Endothelial cell of umbilical vein (primary cell): ENCODE results near the gene BCR.

Experiments used
- CTCF ChIP-seq, 2 donors: IDR thresholded peaks; 1 replicate in 1 of 2; 2 replicates in 1 of 2; pipeline ENCODE4 v1.5.1; 2011; ENCODE audit warnings: low read length in 2 of 2, mild to moderate bottlenecking in 2 of 2, moderate library complexity in 2 of 2, control low read depth in 1 of 2, inconsistent platforms in 1 of 2, low read depth in 1 of 2; ENCODE audit not compliant: insufficient read depth in 1 of 2; ENCODE audit errors: extremely low read depth in 1 of 2
- EZH2 ChIP-seq: IDR thresholded peaks from 2 replicates; pipeline ENCODE4 v1.6.1; 2012; ENCODE audit warnings: borderline replicate concordance, low read depth, mild to moderate bottlenecking, moderate library complexity, low read length, inconsistent platforms; ENCODE audit not compliant: severe bottlenecking
- FOS ChIP-seq: IDR thresholded peaks from 2 replicates; pipeline ENCODE4 v1.6.1; 2011; ENCODE audit warnings: mild to moderate bottlenecking, low read length, moderate library complexity, borderline replicate concordance; ENCODE audit not compliant: insufficient read depth
- JUN ChIP-seq: IDR thresholded peaks from 2 replicates; pipeline ENCODE4 v1.6.1; 2011; ENCODE audit warnings: borderline replicate concordance, low read depth; ENCODE audit not compliant: insufficient read length, insufficient read depth
- MAX ChIP-seq: IDR thresholded peaks from 2 replicates; pipeline ENCODE4 v1.6.1; 2011; ENCODE audit not compliant: insufficient read depth, insufficient read length
- MYC ChIP-seq: IDR thresholded peaks from one replicate; pipeline ENCODE4 v1.6.1; 2011; ENCODE audit warnings: mild to moderate bottlenecking, low read depth, low read length
- POLR2A ChIP-seq: IDR thresholded peaks from 2 replicates; pipeline ENCODE4 v1.6.1; 2012; ENCODE audit warnings: low read depth, mild to moderate bottlenecking, control low read depth, low read length
- POLR2AphosphoS5 ChIP-seq: IDR thresholded peaks from 2 replicates; pipeline ENCODE4 v1.6.1; 2012; ENCODE audit warnings: low read depth, mild to moderate bottlenecking, control low read depth, low read length, moderate library complexity; ENCODE audit not compliant: insufficient read depth

- TF ChIP-seq CTCF (IDR thresholded peaks at IDR 0.05; ENCODE audit: extremely low read depth in 1 of 2, insufficient read depth in 1 of 2, low read depth in 1 of 2, low read length in 2 of 2) (no peak), POLR2A (no peak), EZH2 (no peak), MAX (no peak), JUN (no peak), POLR2AphosphoS5 (no peak), FOS (no peak), MYC (no peak)
Measured at GRCh38 chr22:23152238-23153114, 27.8 kb upstream of the BCR start.
